KMS-11 (cell line): ENCODE data around the gene TAOK3.

ENCODE experiments used
- H2AFZ ChIP-seq: fragments of 200-600 bp; sonication (generic); 2 replicates; pipeline ENCODE4 v1.6.1; 2016; ENCODE audit warnings: antibody characterized with exemption, mixed run types, low read depth
- H3K27ac ChIP-seq: fragments of 200-600 bp; sonication (generic); 2 replicates; pipeline ENCODE4 v1.6.1; 2016; ENCODE audit warnings: mild to moderate bottlenecking, mixed run types
- H3K27me3 ChIP-seq: fragments of 200-600 bp; sonication (generic); 2 replicates; pipeline ENCODE4 v1.6.1; 2017; ENCODE audit warnings: mild to moderate bottlenecking, low read depth, mixed run types, moderate library complexity; ENCODE audit not compliant: insufficient read depth
- H3K36me3 ChIP-seq: fragments of 200-600 bp; sonication (generic); 2 replicates; pipeline ENCODE4 v1.6.1; 2017; ENCODE audit warnings: mild to moderate bottlenecking, mixed run types; ENCODE audit not compliant: insufficient read depth
- H3K4me1 ChIP-seq: fragments of 200-600 bp; sonication (generic); 2 replicates; pipeline ENCODE4 v1.6.1; 2016; ENCODE audit warnings: mild to moderate bottlenecking, low read depth, mixed run types; ENCODE audit not compliant: poor library complexity, severe bottlenecking
- H3K4me2 ChIP-seq: fragments of 200-600 bp; sonication (generic); 2 replicates; pipeline ENCODE4 v1.7.0; 2016; ENCODE audit warnings: mild to moderate bottlenecking, mixed run types
- H3K4me3 ChIP-seq: fragments of 200-600 bp; sonication (generic); IDR thresholded peaks from 2 replicates; pipeline ENCODE4 v1.6.1; 2017; ENCODE audit warnings: low read depth, low read length, mixed read lengths; ENCODE audit not compliant: insufficient read depth
- H3K79me2 ChIP-seq: fragments of 200-600 bp; sonication (generic); 2 replicates; pipeline ENCODE4 v1.6.1; 2016; ENCODE audit warnings: low read depth, mixed run types; ENCODE audit not compliant: insufficient read depth
- H3K9ac ChIP-seq: fragments of 200-600 bp; sonication (generic); 2 replicates; pipeline ENCODE4 v1.6.1; 2016; ENCODE audit warnings: mild to moderate bottlenecking, mixed run types
- H4K20me1 ChIP-seq: fragments of 200-600 bp; sonication (generic); 2 replicates; pipeline ENCODE4 v1.6.1; 2016; ENCODE audit warnings: mild to moderate bottlenecking, mixed run types; ENCODE audit not compliant: insufficient read depth
- CTCF ChIP-seq: fragments of 200-600 bp; sonication (generic); conservative IDR thresholded peaks from 2 replicates; pipeline ENCODE4 v1.6.1; 2017; ENCODE audit warnings: low read depth, mild to moderate bottlenecking, antibody characterized with exemption, low read length, moderate library complexity, mixed read lengths

TAOK3 gene

GRCh38 chr12:118297284-118297683 is 75.4 kb downstream of the TAOK3 start:
- TF ChIP-seq CTCF, result no peak
- Histone ChIP-seq H3K79me2 (no peaks in the 10 kb centered on the region), H3K9ac (no peak overlapping the region), H2AFZ (no peak overlapping the region), H3K4me3 (no peak overlapping the region), H3K4me2 (no peak overlapping the region), H3K4me1 (no peaks in the 10 kb centered on the region), H3K36me3 (no peaks in the 10 kb centered on the region), H4K20me1 (no peaks in the 10 kb centered on the region), H3K27me3 (no peaks in the 10 kb centered on the region), H3K27ac (no peak overlapping the region)

- H3K4me2 ChIP-seq, result no peak overlapping the region
- no peaks in the 10 kb centered on the region for H3K27me3 ChIP-seq
- no peaks in the 10 kb centered on the region for H3K36me3 ChIP-seq
- no peak overlapping the region for H3K4me3 ChIP-seq
- TF ChIP-seq CTCF, result no peak
- no peak overlapping the region for H2AFZ ChIP-seq
- no peak overlapping the region for H3K27ac ChIP-seq
- no peaks in the 10 kb centered on the region for H3K4me1 ChIP-seq
- no peaks in the 10 kb centered on the region for H3K79me2 ChIP-seq
- H3K9ac ChIP-seq, result no peak overlapping the region
- H4K20me1 ChIP-seq, result no peaks in the 10 kb centered on the region
These were observed 79.9 kb downstream of the TAOK3 start for GRCh38 chr12:118292836-118293235.

GRCh38 chr12:118290130-118290529 is 82.6 kb downstream of the TAOK3 start:
- no peak overlapping the region for H3K4me3 ChIP-seq
- H4K20me1 ChIP-seq, result no peaks in the 10 kb centered on the region
- no peak overlapping the region for H3K27ac ChIP-seq
- H3K4me1 ChIP-seq, result no peaks in the 10 kb centered on the region
- H3K9ac ChIP-seq, result no peak overlapping the region
- no peaks in the 10 kb centered on the region for H3K27me3 ChIP-seq
- H2AFZ ChIP-seq, result no peak overlapping the region
- no peak for TF ChIP-seq CTCF
- no peaks in the 10 kb centered on the region for H3K79me2 ChIP-seq
- no peaks in the 10 kb centered on the region for H3K36me3 ChIP-seq
- H3K4me2 ChIP-seq, result no peak overlapping the region

- H3K27me3 ChIP-seq, result no peaks in the 10 kb centered on the region
- no peak overlapping the region for H3K9ac ChIP-seq
- H3K36me3 ChIP-seq, result no peaks in the 10 kb centered on the region
- H3K27ac ChIP-seq, result no peak overlapping the region
- H2AFZ ChIP-seq, result no peak overlapping the region
- no peaks in the 10 kb centered on the region for H3K79me2 ChIP-seq
- H3K4me2 ChIP-seq, result no peak overlapping the region
- no peak for TF ChIP-seq CTCF
- H3K4me3 ChIP-seq, result no peak overlapping the region
- no peaks in the 10 kb centered on the region for H3K4me1 ChIP-seq
- H4K20me1 ChIP-seq, result no peaks in the 10 kb centered on the region
These were observed 84.5 kb downstream of the TAOK3 start for GRCh38 chr12:118288174-118288573.

GRCh38 chr12:118287728-118288127 is 85.0 kb downstream of the TAOK3 start:
- Histone ChIP-seq H3K27me3 (no peaks in the 10 kb centered on the region), H4K20me1 (no peaks in the 10 kb centered on the region), H3K4me1 (no peaks in the 10 kb centered on the region), H3K79me2 (no peaks in the 10 kb centered on the region), H3K4me2 (no peak overlapping the region), H3K9ac (no peak overlapping the region), H3K4me3 (no peak overlapping the region), H2AFZ (no peak overlapping the region), H3K27ac (no peak overlapping the region), H3K36me3 (no peaks in the 10 kb centered on the region)
- TF ChIP-seq CTCF, result no peak
